ENCODE data around the gene ERICH3.

ERICH3 gene

DNA sequence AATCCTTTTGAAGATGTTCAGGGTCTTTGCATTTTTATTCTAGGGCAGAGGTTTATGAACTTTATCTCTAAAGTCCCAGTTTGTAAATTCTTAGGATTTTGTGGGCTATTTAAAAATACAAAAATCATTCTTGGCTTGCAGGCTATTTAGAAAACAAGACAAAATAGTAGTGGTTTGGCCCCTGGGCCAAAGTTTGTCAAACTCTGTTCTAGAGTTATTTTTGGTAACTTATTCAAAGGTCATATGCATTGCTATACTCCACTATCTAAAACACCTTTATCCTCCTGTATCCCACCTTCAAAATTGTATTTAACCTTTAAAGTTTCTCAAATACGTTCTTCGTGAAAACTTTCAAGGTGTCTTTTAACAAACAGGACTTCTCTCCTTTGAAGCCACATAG, 85.7 kb downstream of the ERICH3 start:
- Histone ChIP-seq H3K4me3 (ENCODE audit: low read length, poor library complexity, severe bottlenecking) (no peak overlapping the region), H3K79me2 (ENCODE audit: insufficient read depth, low read length) (no peaks in the 10 kb centered on the region), H3K9ac (ENCODE audit: low read depth, low read length, poor library complexity, severe bottlenecking) (no peak overlapping the region), H3K4me2 (ENCODE audit: low read depth, low read length, poor library complexity, severe bottlenecking) (no peak overlapping the region), H4K20me1 (ENCODE audit: insufficient read depth, low read length, poor library complexity, severe bottlenecking) (no peaks in the 10 kb centered on the region), H3K9me2 (replicated peaks; ENCODE audit: low read depth, low read length) (no peaks in the 10 kb centered on the region), H3F3A (ENCODE audit: low read depth) (no peaks in the 10 kb centered on the region), H2AFZ (ENCODE audit: low read length) (peak overlapping the region; percentile 41; the same call in 1 of the 2 replicates), H3K27me3 (ENCODE audit: insufficient read depth, low read length, poor library complexity, severe bottlenecking) (no peaks in the 10 kb centered on the region), H3K9me3 (ENCODE audit: insufficient read depth, low read depth, low read length) (no peaks in the 10 kb centered on the region), H3K4me1 (ENCODE audit: insufficient read depth, low read length, poor library complexity, severe bottlenecking) (no peaks in the 10 kb centered on the region), H3K36me3 (ENCODE audit: insufficient read depth, low read length) (no peaks in the 10 kb centered on the region)
- TF ChIP-seq EZH2phosphoT487 (IDR thresholded peaks at IDR 0.05; ENCODE audit: borderline replicate concordance), result no peak
- TF ChIP-seq, protein P1, sequence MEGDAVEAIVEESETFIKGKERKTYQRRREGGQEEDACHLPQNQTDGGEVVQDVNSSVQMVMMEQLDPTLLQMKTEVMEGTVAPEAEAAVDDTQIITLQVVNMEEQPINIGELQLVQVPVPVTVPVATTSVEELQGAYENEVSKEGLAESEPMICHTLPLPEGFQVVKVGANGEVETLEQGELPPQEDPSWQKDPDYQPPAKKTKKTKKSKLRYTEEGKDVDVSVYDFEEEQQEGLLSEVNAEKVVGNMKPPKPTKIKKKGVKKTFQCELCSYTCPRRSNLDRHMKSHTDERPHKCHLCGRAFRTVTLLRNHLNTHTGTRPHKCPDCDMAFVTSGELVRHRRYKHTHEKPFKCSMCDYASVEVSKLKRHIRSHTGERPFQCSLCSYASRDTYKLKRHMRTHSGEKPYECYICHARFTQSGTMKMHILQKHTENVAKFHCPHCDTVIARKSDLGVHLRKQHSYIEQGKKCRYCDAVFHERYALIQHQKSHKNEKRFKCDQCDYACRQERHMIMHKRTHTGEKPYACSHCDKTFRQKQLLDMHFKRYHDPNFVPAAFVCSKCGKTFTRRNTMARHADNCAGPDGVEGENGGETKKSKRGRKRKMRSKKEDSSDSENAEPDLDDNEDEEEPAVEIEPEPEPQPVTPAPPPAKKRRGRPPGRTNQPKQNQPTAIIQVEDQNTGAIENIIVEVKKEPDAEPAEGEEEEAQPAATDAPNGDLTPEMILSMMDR (conservative IDR thresholded peaks at IDR 0.05; ENCODE audit: low read length), result no peak

DNA sequence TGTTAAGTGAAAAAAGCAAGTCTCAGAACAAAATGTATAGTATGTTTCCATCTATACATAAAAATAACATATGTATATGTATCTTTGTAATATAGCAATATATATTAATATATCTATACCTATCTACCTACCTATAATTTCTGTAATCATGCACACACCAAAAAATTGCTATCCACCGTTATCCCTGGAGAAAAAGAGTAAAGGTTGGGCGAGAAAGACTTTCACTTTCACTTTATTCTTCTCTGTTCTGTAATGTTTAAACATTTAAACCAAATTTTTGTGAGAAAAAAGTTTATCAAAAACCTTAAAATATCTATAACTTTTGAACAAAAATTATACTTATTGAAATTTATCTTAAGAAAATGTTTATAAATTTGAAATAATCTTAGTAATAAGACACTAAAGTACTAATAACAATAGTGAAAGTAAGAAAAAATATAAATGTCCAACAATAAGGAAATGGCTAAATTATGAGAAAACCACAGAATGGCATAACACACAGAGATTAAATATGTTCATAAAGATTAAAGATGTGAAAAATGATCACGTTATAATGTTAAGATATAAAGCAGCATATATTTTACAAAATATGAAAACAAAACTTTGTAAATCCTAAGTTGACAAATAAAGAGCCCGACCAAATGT, 87.2 kb downstream of the ERICH3 start:
- no peaks in the 10 kb centered on the region for H3K36me3 ChIP-seq (ENCODE audit: insufficient read depth, low read length)
- H3F3A ChIP-seq (ENCODE audit: low read depth), result no peaks in the 10 kb centered on the region
- H3K4me1 ChIP-seq (ENCODE audit: insufficient read depth, low read length, poor library complexity, severe bottlenecking), result no peaks in the 10 kb centered on the region
- TF ChIP-seq, protein P1 (conservative IDR thresholded peaks at IDR 0.05; ENCODE audit: low read length), result no peak
- no peak for TF ChIP-seq EZH2phosphoT487 (IDR thresholded peaks at IDR 0.05; ENCODE audit: borderline replicate concordance)
- peak overlapping the region; percentile 70 for H3K4me3 ChIP-seq (ENCODE audit: low read length, poor library complexity, severe bottlenecking)
- H3K9me2 ChIP-seq (replicated peaks; ENCODE audit: low read depth, low read length), result no peaks in the 10 kb centered on the region
- H2AFZ ChIP-seq (ENCODE audit: low read length), result peak overlapping the region; percentile 87
- H3K9me3 ChIP-seq (ENCODE audit: insufficient read depth, low read depth, low read length), result no peaks in the 10 kb centered on the region
- no peaks in the 10 kb centered on the region for H3K27me3 ChIP-seq (ENCODE audit: insufficient read depth, low read length, poor library complexity, severe bottlenecking)
- peak overlapping the region; percentile 56 for H3K4me2 ChIP-seq (ENCODE audit: low read depth, low read length, poor library complexity, severe bottlenecking)
- peak overlapping the region; percentile 41 for H3K9ac ChIP-seq (ENCODE audit: low read depth, low read length, poor library complexity, severe bottlenecking)
- H3K79me2 ChIP-seq (ENCODE audit: insufficient read depth, low read length), result no peaks in the 10 kb centered on the region
- H4K20me1 ChIP-seq (ENCODE audit: insufficient read depth, low read length, poor library complexity, severe bottlenecking), result no peaks in the 10 kb centered on the region

DNA sequence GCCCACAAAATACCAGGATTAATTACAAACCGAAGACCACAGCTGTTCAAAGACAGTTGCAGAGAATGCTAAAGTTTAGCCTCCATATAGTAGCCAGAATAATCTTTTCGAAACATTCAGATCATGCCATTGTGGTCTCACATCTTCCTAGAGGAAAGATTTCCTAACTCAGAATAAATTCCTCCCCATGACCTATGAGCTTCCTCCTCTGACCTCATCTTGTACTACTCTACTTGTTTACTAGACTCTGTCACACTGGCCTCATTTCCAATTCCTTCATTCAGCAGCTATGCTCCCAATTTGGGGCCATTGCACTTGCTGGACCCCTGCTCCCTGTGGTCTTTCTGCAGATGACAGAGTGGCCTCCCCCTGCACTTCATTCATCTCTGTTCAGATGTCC, 89.4 kb downstream of the ERICH3 start:
- peak overlapping the region; percentile 43; the same call in 1 of the 2 replicates for H2AFZ ChIP-seq (ENCODE audit: low read length)

More for the DNA sequence above, 89.4 kb downstream of the ERICH3 start:
- Histone ChIP-seq H3F3A (ENCODE audit: low read depth) (no peaks in the 10 kb centered on the region), H3K9me3 (ENCODE audit: insufficient read depth, low read depth, low read length) (no peaks in the 10 kb centered on the region), H3K4me3 (ENCODE audit: low read length, poor library complexity, severe bottlenecking) (no peak overlapping the region), H3K9ac (ENCODE audit: low read depth, low read length, poor library complexity, severe bottlenecking) (no peak overlapping the region), H3K36me3 (ENCODE audit: insufficient read depth, low read length) (no peaks in the 10 kb centered on the region), H3K9me2 (replicated peaks; ENCODE audit: low read depth, low read length) (no peaks in the 10 kb centered on the region), H3K4me2 (ENCODE audit: low read depth, low read length, poor library complexity, severe bottlenecking) (no peak overlapping the region), H3K79me2 (ENCODE audit: insufficient read depth, low read length) (no peaks in the 10 kb centered on the region), H4K20me1 (ENCODE audit: insufficient read depth, low read length, poor library complexity, severe bottlenecking) (no peaks in the 10 kb centered on the region), H3K4me1 (ENCODE audit: insufficient read depth, low read length, poor library complexity, severe bottlenecking) (no peaks in the 10 kb centered on the region), H3K27me3 (ENCODE audit: insufficient read depth, low read length, poor library complexity, severe bottlenecking) (no peaks in the 10 kb centered on the region)
- TF ChIP-seq, protein P1 (conservative IDR thresholded peaks at IDR 0.05; ENCODE audit: low read length), result no peak
- no peak for TF ChIP-seq EZH2phosphoT487 (IDR thresholded peaks at IDR 0.05; ENCODE audit: borderline replicate concordance)

Data from Loucy (cell line).